NT2/D1 (cell line): Measurements from ENCODE around the gene CIITA.

ENCODE experiments used
- YY1 ChIP-seq: IDR thresholded peaks from 2 replicates; pipeline ENCODE4 v1.6.1; 2011; ENCODE audit not compliant: insufficient read length, insufficient read depth
- ZNF274 ChIP-seq: IDR thresholded peaks from 2 replicates; pipeline ENCODE4 v1.6.1; 2011; ENCODE audit warnings: mild to moderate bottlenecking, low read depth, low read length

GRCh38 chr16:10959161-10959560 lies 82.2 kb downstream of the CIITA start:
- TF ChIP-seq ZNF274 (no peak), YY1 (no peak)
